Keratinocyte (primary cell): Measurements from ENCODE around the gene NFIC. TPM values are rescaled to one million over a fixed set of nuclear protein-coding genes. Genes with fewer than 3 reads are reported as not detected.

ENCODE experiments used
- DNase-seq: peaks from one replicate; pipeline ENCODE4 v3.0.0-alpha.2; 2011; ENCODE audit warnings: low read depth, missing footprints, low spot score
- FAIRE-seq: peaks from 2 replicates; lab custom pipeline; 2011; peaks lifted over from hg19 to GRCh38; lab: Jason Lieb, UNC
- H2AFZ ChIP-seq: 2 replicates; pipeline ENCODE4 v1.6.0; 2012; ENCODE audit warnings: low read length, control low read depth, inconsistent platforms; ENCODE audit not compliant: control insufficient read depth
- H3K27ac ChIP-seq: 2 replicates; pipeline ENCODE4 v1.5.1; 2011; ENCODE audit warnings: low read length; ENCODE audit not compliant: control insufficient read depth, insufficient read depth
- H3K27me3 ChIP-seq: 3 replicates; pipeline ENCODE4 v1.6.0; 2011; ENCODE audit warnings: low read length; ENCODE audit not compliant: control insufficient read depth, insufficient read depth; ENCODE audit errors: extremely low read depth
- H3K36me3 ChIP-seq, 2 experiments: 2 replicates in 1 of 2; 3 replicates in 1 of 2; pipeline ENCODE4 v1.5.1; 2011; ENCODE audit warnings: low read length in 2 of 2, mild to moderate bottlenecking in 1 of 2; ENCODE audit not compliant: control insufficient read depth in 2 of 2, insufficient read depth in 2 of 2; ENCODE audit errors: extremely low read depth in 1 of 2
- H3K4me1 ChIP-seq: 3 replicates; pipeline ENCODE4 v1.5.1; 2011; ENCODE audit warnings: low read length; ENCODE audit not compliant: control insufficient read depth, insufficient read depth; ENCODE audit errors: extremely low read depth
- H3K4me2 ChIP-seq: 3 replicates; pipeline ENCODE4 v1.6.0; 2011; ENCODE audit warnings: low read depth, low read length; ENCODE audit not compliant: control insufficient read depth, insufficient read depth; ENCODE audit errors: extremely low read depth
- H3K4me3 ChIP-seq, 3 experiments: fragments of 200-600 bp in 1 of 3; sonication (generic) in 1 of 3; 2 replicates in 2 of 3; 3 replicates in 1 of 3; pipeline ENCODE4 v1.5.1; 2011 to 2016; ENCODE audit warnings: low read length in 3 of 3, mild to moderate bottlenecking in 3 of 3, control low read depth in 2 of 3, inconsistent platforms in 1 of 3, low read depth in 1 of 3, mixed read lengths in 1 of 3, mixed run types in 1 of 3, moderate library complexity in 1 of 3; ENCODE audit not compliant: control insufficient read depth in 2 of 3, insufficient read depth in 2 of 3; ENCODE audit errors: extremely low read depth in 1 of 3
- H3K79me2 ChIP-seq: 2 replicates; pipeline ENCODE4 v1.6.0; 2012; ENCODE audit warnings: low read length; ENCODE audit not compliant: control insufficient read depth, insufficient read depth
- H3K9ac ChIP-seq: 3 replicates; pipeline ENCODE4 v1.6.0; 2011; ENCODE audit warnings: low read length; ENCODE audit not compliant: control insufficient read depth, insufficient read depth; ENCODE audit errors: extremely low read depth
- H3K9me1 ChIP-seq: 3 replicates; pipeline ENCODE4 v1.6.0; 2011; ENCODE audit warnings: low read length; ENCODE audit not compliant: control insufficient read depth, insufficient read depth; ENCODE audit errors: extremely low read depth
- H3K9me3 ChIP-seq: 2 replicates; pipeline ENCODE4 v1.5.1; 2012; ENCODE audit warnings: low read depth, low read length; ENCODE audit not compliant: control insufficient read depth
- H4K20me1 ChIP-seq: 3 replicates; pipeline ENCODE4 v1.6.0; 2011; ENCODE audit warnings: low read length; ENCODE audit not compliant: control insufficient read depth, insufficient read depth; ENCODE audit errors: extremely low read depth
- CTCF ChIP-seq, 3 experiments: IDR thresholded peaks in 1 of 3; conservative IDR thresholded peaks in 1 of 3; optimal IDR thresholded peaks in 1 of 3; 2 replicates in 2 of 3; 3 replicates in 1 of 3; pipeline versions ENCODE3 to v1.5.1; 2011; ENCODE audit warnings: low read length in 3 of 3, mild to moderate bottlenecking in 3 of 3, moderate library complexity in 2 of 3, control low read depth in 1 of 3, inconsistent platforms in 1 of 3; ENCODE audit not compliant: insufficient read depth in 2 of 3; ENCODE audit errors: extremely low read depth in 1 of 3
- EZH2 ChIP-seq: IDR thresholded peaks from one replicate; pipeline ENCODE4 v1.6.1; 2012; ENCODE audit warnings: inconsistent platforms, mild to moderate bottlenecking, low read length, moderate library complexity
- dilution Hi-C: fragments of 300-500 bp; cut with MboI; formaldehyde crosslinking; loops from one replicate; pipeline ENCODE4 v1.7.0; 2020; ENCODE audit warnings: low sequenced_read_pairs; ENCODE audit not compliant: extremely low pct_ligation_motif_present
- polyA plus RNA-seq, 5 experiments: library from polyadenylated mRNA; depleted of rRNA in 3 of 5; stranded (reverse) in 3 of 5; stranded (forward) in 1 of 5; unstranded in 1 of 5; fragments of >200 nt; gene quantifications; 1 replicate in 1 of 5; 2 replicates in 3 of 5; 3 replicates in 1 of 5; pipeline versions ENCODE4 v1.2.1 to v1.2.3, GENCODE V29; 2011 to 2012; ENCODE audit warnings: missing spikeins in 2 of 5, low read depth in 1 of 5, low replicate concordance in 1 of 5

The NFIC gene
- polyA plus RNA-seq, 1 donor (not counting 4 experiments of a cell fraction or from before 2014, with no cell fraction given) = 2.4 TPM

GRCh38 chr19:3508771-3509535 lies 142.6 kb downstream of the NFIC start:
- DNase-seq (no peak), FAIRE-seq (no peak)
- H3K27me3 ChIP-seq = no peaks in the 10 kb centered on the region
- peaks cover 74% of the 10 kb centered on the region for H3K79me2 ChIP-seq
- dilution Hi-C loops = no loop called here
- peak overlapping the region; percentile 73 for H3K27ac ChIP-seq
- peak overlapping the region; percentile 51 for H3K4me2 ChIP-seq
- H3K9me3 ChIP-seq = no peaks in the 10 kb centered on the region
- H3K9ac ChIP-seq = peak overlapping the region; percentile 33
- H3K4me3 ChIP-seq = no peak overlapping the region
- H4K20me1 ChIP-seq = peaks cover 23% of the 10 kb centered on the region
- H2AFZ ChIP-seq = no peak overlapping the region
- H3K4me1 ChIP-seq = peaks cover 25% of the 10 kb centered on the region
- H3K9me1 ChIP-seq = peaks cover 9% of the 10 kb centered on the region
- TF ChIP-seq CTCF (optimal IDR thresholded peaks at IDR 0.05 in 1 of 3, IDR thresholded peaks at IDR 0.05 in 1 of 3, conservative IDR thresholded peaks at IDR 0.05 in 1 of 3; ENCODE audit: extremely low read depth in 1 of 3, insufficient read depth in 2 of 3, low read length in 3 of 3) (no peak), EZH2 (no peak)
- H3K36me3 ChIP-seq = peaks cover 19 to 22% of the 10 kb centered on the region in 2 experiments

GRCh38 chr19:3509566-3509989 lies 143.2 kb downstream of the NFIC start:
- no peak for TF ChIP-seq CTCF (optimal IDR thresholded peaks at IDR 0.05 in 1 of 3, IDR thresholded peaks at IDR 0.05 in 1 of 3, conservative IDR thresholded peaks at IDR 0.05 in 1 of 3; ENCODE audit: extremely low read depth in 1 of 3, insufficient read depth in 2 of 3, low read length in 3 of 3)
- TF ChIP-seq EZH2 = no peak
- Histone ChIP-seq H3K79me2 (peaks cover 80% of the 10 kb centered on the region), H3K4me2 (peak overlapping the region; percentile 51), H3K9me1 (peaks cover 11% of the 10 kb centered on the region), H3K36me3 (peaks cover 19 to 22% of the 10 kb centered on the region in 2 experiments), H3K27me3 (no peaks in the 10 kb centered on the region), H3K9me3 (no peaks in the 10 kb centered on the region), H4K20me1 (peaks cover 30% of the 10 kb centered on the region), H3K9ac (peak overlapping the region; percentile 33), H3K27ac (peak overlapping the region; percentile 73), H3K4me3 (no peak overlapping the region), H2AFZ (no peak overlapping the region), H3K4me1 (peaks cover 25% of the 10 kb centered on the region)
- peak; percentile 89 for FAIRE-seq
- no peak for DNase-seq
- dilution Hi-C loops = no loop called here
